Chondrocyte (in vitro differentiated cells): Measurements from ENCODE around the gene DHRS4. TPM values are rescaled to one million over a fixed set of nuclear protein-coding genes. Genes with fewer than 3 reads are reported as not detected.
"Not testable (repeated sequence)": the region's sequence is repeated elsewhere in the genome, so short reads cannot be mapped to it uniquely, and the experiment has no call there.

Experiments
- DNase-seq: peaks from one replicate; pipeline ENCODE4 v3.0.0; 2021; ENCODE audit warnings: mixed read lengths, low spot score
- H3K27ac Mint-ChIP-seq: one replicate; pipeline ENCODE4 v1.8.0; 2021; ENCODE audit warnings: mild to moderate bottlenecking, moderate library complexity, mixed read lengths; ENCODE audit not compliant: unreplicated experiment
- H3K27me3 Mint-ChIP-seq: 2 replicates; pipeline ENCODE4 v1.8.0; 2021; ENCODE audit warnings: low read depth, mixed read lengths
- H3K36me3 Mint-ChIP-seq: 2 replicates; pipeline ENCODE4 v1.8.0; 2021; ENCODE audit warnings: low read depth, mixed read lengths
- H3K4me1 Mint-ChIP-seq: 2 replicates; pipeline ENCODE4 v1.8.0; 2021; ENCODE audit warnings: low read depth, mild to moderate bottlenecking, mixed read lengths
- H3K4me3 Mint-ChIP-seq: one replicate; pipeline ENCODE4 v1.8.0; 2021; ENCODE audit warnings: mild to moderate bottlenecking, moderate library complexity, mixed read lengths; ENCODE audit not compliant: unreplicated experiment
- H3K9me3 Mint-ChIP-seq: 2 replicates; pipeline ENCODE4 v1.8.0; 2021; ENCODE audit warnings: low read depth, mixed read lengths
- total RNA-seq: library from RNA; stranded (reverse); gene quantifications from 3 replicates; pipeline ENCODE4 v1.2.1, GENCODE V29; 2021
- TF ChIP-seq, protein P1 (sequence below): fragments of 200-600 bp; sonication (generic); IDR thresholded peaks from 2 replicates; pipeline ENCODE4 v1.5.0; 2021; ENCODE audit warnings: antibody characterized with exemption, mild to moderate bottlenecking, moderate library complexity

The DHRS4 gene
- total RNA-seq, 1 donor from 2014 or later = 16.9 TPM

DNA sequence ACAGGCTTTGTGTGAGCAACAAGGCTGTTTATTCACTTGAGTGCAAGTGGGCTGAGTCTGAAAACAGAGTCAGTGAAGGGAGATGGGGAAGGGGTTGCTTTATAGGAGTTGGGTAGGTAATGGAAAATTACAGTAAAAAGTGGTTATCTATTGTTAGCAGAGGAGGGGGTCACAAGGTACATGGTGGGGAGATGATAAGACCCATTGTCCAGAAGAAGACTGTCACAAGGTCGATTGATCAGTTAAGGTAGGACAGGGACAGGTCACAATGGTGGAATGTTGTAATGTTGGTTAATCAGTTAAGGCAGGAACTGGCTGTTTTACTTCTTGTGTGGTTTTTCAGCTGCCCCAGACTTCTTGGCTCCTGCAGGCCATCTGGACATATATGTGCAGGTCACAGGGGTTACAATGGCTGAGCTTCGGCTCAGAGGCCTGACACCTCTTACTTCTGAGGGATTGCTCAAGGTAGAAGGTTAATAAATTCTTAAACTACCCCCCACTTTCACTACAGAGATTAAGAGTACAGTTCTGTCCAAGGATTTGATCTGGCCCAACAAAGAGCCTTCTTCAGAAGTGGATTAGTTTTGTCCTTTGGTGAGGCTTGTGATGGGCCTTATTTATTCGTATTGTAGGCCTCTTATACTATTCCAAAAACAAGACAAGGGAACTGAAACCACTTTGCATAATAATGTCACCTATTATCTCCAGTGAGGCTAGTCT is 13.8 kb upstream of the DHRS4 start:
- Mint-ChIP-seq H3K36me3 (peaks cover 8% of the 10 kb centered on the region), H3K27me3 (no peaks in the 10 kb centered on the region), H3K4me1 (no peaks in the 10 kb centered on the region), H3K4me3 (no peak overlapping the region), H3K9me3 (no peaks in the 10 kb centered on the region), H3K27ac (no peak overlapping the region)
- TF ChIP-seq, protein P1, sequence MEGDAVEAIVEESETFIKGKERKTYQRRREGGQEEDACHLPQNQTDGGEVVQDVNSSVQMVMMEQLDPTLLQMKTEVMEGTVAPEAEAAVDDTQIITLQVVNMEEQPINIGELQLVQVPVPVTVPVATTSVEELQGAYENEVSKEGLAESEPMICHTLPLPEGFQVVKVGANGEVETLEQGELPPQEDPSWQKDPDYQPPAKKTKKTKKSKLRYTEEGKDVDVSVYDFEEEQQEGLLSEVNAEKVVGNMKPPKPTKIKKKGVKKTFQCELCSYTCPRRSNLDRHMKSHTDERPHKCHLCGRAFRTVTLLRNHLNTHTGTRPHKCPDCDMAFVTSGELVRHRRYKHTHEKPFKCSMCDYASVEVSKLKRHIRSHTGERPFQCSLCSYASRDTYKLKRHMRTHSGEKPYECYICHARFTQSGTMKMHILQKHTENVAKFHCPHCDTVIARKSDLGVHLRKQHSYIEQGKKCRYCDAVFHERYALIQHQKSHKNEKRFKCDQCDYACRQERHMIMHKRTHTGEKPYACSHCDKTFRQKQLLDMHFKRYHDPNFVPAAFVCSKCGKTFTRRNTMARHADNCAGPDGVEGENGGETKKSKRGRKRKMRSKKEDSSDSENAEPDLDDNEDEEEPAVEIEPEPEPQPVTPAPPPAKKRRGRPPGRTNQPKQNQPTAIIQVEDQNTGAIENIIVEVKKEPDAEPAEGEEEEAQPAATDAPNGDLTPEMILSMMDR = no peak
- DNase-seq = no peak

DNA sequence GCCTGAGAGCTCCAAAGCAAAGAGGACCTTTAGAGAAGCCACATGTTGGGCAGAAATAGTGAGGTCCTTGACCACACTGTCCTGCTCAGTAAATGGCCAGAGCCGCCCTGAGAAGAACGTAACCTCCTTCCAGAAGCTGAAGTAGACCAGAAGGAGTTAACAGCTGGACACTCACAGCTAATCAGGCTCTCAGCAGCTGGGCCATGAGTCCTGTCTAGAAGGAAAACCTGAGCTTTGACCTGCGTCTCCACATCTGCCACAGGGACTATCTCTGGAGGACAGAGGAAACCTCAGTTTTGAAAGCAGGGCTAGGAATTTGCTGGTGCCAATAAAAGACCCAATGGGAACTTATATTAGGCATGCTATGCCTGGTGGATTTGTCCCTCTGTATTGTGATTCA is 12.3 kb upstream of the DHRS4 start:
- H3K4me3 Mint-ChIP-seq = no peak overlapping the region
- TF ChIP-seq, protein P1 = no peak
- H3K27me3 Mint-ChIP-seq = no peaks in the 10 kb centered on the region
- no peak overlapping the region for H3K27ac Mint-ChIP-seq
- peaks cover 8% of the 10 kb centered on the region for H3K36me3 Mint-ChIP-seq
- no peaks in the 10 kb centered on the region for H3K9me3 Mint-ChIP-seq
- no peaks in the 10 kb centered on the region for H3K4me1 Mint-ChIP-seq
- no peak for DNase-seq

DNA sequence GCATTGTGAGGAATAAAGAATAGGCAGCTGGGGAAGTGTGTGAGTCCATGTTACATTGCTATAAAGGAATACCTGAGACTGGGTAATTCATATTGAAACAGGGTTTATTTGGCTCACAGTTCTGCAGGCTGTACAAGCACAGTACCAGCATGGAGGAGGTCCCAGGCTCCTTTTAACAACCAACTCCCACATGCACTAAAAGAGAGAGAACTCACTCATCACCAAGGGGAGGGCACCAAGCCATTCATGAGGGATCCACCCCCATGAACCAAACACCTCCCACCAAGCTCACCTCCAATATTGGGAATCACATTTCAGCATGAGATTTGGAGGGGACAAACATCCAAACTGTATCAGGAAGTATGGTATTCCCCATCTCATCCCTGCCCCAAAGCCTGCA is 11.9 kb upstream of the DHRS4 start:
- TF ChIP-seq, protein P1 = no peak
- no peaks in the 10 kb centered on the region for H3K9me3 Mint-ChIP-seq
- DNase-seq = no peak
- H3K4me1 Mint-ChIP-seq = no peaks in the 10 kb centered on the region
- H3K27me3 Mint-ChIP-seq = no peaks in the 10 kb centered on the region
- no peak overlapping the region for H3K27ac Mint-ChIP-seq
- no peak overlapping the region for H3K4me3 Mint-ChIP-seq
- peaks cover 8% of the 10 kb centered on the region for H3K36me3 Mint-ChIP-seq

DNA sequence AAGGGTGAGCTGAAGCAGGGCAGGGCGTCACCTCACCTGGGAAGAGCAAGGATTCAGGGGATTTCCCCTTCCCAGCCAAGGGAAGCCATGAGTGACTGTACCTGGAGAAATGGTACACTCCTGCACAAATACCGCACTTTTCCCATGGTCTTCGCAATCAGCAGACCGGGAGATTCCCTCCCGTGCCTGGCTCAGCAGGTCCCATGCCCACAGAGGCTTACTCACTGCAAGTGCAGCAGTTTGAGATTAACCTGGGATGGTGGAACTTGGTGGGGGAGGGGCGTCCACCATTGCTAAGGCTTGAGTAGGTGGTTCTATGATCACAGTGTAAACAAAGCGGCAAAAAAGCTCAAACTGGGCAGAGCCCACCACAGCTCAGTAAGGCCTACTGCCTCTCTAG is 11.0 kb upstream of the DHRS4 start:
- no peaks in the 10 kb centered on the region for H3K9me3 Mint-ChIP-seq
- TF ChIP-seq, protein P1 = no peak

DNA sequence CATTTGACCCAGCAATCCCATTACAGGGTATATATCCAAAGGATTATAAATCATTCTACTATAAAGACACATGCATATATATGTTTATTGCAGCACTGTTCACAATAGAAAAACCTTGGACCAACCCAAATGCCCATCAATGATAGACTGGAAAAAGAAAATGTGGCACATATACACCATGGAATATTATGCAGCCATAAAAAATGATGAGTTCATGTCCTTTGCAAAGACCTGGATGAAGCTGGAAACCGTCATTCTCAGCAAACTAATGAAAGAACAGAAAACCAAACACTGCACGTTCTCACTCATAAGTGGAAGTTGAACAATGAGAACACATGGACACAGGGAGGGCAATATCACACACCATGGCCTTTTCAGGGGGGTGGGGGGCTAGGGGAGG is 4.5 kb upstream of the DHRS4 start:
- not testable (repeated sequence) for H3K36me3 Mint-ChIP-seq, H3K4me3 Mint-ChIP-seq, H3K27ac Mint-ChIP-seq, H3K27me3 Mint-ChIP-seq, DNase-seq, H3K9me3 Mint-ChIP-seq
- peaks cover 20% of the 10 kb centered on the region for H3K4me1 Mint-ChIP-seq

More for the DNA sequence above, 11.0 kb upstream of the DHRS4 start:
- no peak for DNase-seq
- Mint-ChIP-seq H3K4me1 (no peaks in the 10 kb centered on the region), H3K36me3 (peaks cover 8% of the 10 kb centered on the region), H3K27me3 (no peaks in the 10 kb centered on the region), H3K4me3 (no peak overlapping the region), H3K27ac (no peak overlapping the region)
